ENCODE data around the gene ADAM8. TPM values are rescaled to one million over a fixed set of nuclear protein-coding genes. Genes with fewer than 3 reads are reported as not detected.
"Not testable (repeated sequence)": the region's sequence is repeated elsewhere in the genome, so short reads cannot be mapped to it uniquely, and the experiment has no call there.

The ADAM8 gene
- total RNA-seq, 1 experiment from 2014 or later = 3.7 TPM

DNA sequence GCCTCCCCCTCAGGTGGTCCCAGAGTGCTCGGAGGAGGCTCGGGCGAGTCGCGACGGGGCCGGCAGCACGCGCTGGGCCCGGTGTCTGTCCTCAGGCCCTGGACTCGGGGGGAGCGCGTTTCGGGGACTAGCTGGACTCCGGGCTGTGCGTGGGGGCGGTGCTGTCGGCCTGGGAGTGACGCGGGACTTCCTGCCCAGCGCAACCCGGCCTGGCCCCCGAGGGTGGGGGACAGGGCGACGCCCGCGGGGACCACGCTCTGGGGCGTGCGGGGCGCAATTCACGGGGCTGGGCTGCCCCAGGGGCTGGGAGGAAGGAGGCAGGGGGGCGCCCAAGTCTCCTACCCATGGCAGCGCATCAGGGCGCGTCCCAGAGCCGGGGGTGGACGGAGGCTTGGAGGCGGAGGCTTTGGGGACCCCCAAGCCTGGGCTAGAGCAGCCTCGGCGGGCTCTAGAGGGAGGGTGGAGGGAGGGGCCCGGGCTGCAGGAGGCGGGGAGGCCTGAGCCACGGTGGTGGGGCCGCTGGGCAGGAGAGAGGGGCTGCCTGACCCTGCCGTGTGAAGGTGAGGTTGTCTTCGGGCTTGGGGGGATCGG is 41.3 kb downstream of the ADAM8 start:
- no peaks in the 10 kb centered on the region for H3K9me3 ChIP-seq (ENCODE audit: control insufficient read depth, insufficient read depth, low read depth, low read length)

DNA sequence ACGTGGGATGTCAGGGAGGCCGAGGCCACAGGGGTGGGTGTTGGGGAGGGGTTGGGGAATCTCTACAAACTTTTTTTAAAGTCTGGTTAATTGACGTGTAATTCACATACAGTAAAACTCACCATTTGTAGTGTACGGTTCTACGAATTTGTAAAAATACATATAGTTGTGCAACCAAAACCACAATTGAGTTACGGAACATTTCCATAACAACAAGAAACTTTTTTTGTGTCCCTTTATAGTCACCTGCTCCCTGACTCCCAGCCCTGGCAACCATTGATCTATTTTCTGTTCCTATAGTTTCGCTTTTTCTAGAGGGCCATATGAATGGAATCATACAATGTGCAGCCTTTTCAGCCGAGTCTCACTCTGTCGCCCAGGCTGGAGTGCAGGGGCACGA is 41.9 kb downstream of the ADAM8 start:
- H3K27me3 ChIP-seq (ENCODE audit: control insufficient read depth, insufficient read depth, low read length); POLR2A ChIA-PET; H3K4me3 ChIP-seq (ENCODE audit: low read depth in 2 of 2, low read length in 2 of 2); CTCF ChIA-PET; DNase-seq (ENCODE audit: low read depth, low spot score); intact Hi-C loops (cut with micrococcal nuclease; ENCODE audit: unreplicated experiment); H3K36me3 ChIP-seq (ENCODE audit: control insufficient read depth, insufficient read depth, low read length); H3K9me3 ChIP-seq (ENCODE audit: control insufficient read depth, insufficient read depth, low read depth, low read length); BruUV-seq (replicated peaks); in situ Hi-C loops (cut with HindIII; ENCODE audit: low pct_unique_long_range_greater_than_20kb, low sequenced_read_pairs); H3K4me1 ChIP-seq (ENCODE audit: control insufficient read depth, insufficient read depth, low read length); ATAC-seq; H3K27ac ChIP-seq (ENCODE audit: low read length): not testable (repeated sequence)

More for the DNA sequence above, 41.3 kb downstream of the ADAM8 start:
- ATAC-seq (no peak), DNase-seq (ENCODE audit: low read depth, low spot score) (no peak)
- in situ Hi-C loops (cut with HindIII; ENCODE audit: low pct_unique_long_range_greater_than_20kb, low sequenced_read_pairs) = no loop called here
- H3K36me3 ChIP-seq (ENCODE audit: control insufficient read depth, insufficient read depth, low read length) = no peaks in the 10 kb centered on the region
- BruUV-seq (replicated peaks) = no TSS peak
- CTCF ChIA-PET = interaction anchor here (0.7 kb wide), 1 partner anchor 130 kb away, joined by 3 read pairs; no protein-coding TSS in a partner anchor
- POLR2A ChIA-PET = no interaction called here
- no peak overlapping the region for H3K27ac ChIP-seq (ENCODE audit: low read length)
- no peaks in the 10 kb centered on the region for H3K4me1 ChIP-seq (ENCODE audit: control insufficient read depth, insufficient read depth, low read length)
- intact Hi-C loops (cut with micrococcal nuclease; ENCODE audit: unreplicated experiment) = no loop called here
- H3K4me3 ChIP-seq (ENCODE audit: low read depth in 2 of 2, low read length in 2 of 2) = no peak overlapping the region
- TF ChIP-seq, protein P1, sequence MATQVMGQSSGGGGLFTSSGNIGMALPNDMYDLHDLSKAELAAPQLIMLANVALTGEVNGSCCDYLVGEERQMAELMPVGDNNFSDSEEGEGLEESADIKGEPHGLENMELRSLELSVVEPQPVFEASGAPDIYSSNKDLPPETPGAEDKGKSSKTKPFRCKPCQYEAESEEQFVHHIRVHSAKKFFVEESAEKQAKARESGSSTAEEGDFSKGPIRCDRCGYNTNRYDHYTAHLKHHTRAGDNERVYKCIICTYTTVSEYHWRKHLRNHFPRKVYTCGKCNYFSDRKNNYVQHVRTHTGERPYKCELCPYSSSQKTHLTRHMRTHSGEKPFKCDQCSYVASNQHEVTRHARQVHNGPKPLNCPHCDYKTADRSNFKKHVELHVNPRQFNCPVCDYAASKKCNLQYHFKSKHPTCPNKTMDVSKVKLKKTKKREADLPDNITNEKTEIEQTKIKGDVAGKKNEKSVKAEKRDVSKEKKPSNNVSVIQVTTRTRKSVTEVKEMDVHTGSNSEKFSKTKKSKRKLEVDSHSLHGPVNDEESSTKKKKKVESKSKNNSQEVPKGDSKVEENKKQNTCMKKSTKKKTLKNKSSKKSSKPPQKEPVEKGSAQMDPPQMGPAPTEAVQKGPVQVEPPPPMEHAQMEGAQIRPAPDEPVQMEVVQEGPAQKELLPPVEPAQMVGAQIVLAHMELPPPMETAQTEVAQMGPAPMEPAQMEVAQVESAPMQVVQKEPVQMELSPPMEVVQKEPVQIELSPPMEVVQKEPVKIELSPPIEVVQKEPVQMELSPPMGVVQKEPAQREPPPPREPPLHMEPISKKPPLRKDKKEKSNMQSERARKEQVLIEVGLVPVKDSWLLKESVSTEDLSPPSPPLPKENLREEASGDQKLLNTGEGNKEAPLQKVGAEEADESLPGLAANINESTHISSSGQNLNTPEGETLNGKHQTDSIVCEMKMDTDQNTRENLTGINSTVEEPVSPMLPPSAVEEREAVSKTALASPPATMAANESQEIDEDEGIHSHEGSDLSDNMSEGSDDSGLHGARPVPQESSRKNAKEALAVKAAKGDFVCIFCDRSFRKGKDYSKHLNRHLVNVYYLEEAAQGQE (IDR thresholded peaks at IDR 0.05; ENCODE audit: insufficient read depth in 1 of 2, low read depth in 2 of 2, low read length in 1 of 2) = no peak
- TF ChIP-seq TCF7L2 (IDR thresholded peaks at IDR 0.05; ENCODE audit: low read depth, low read length) = no peak
- TF ChIP-seq POLR2AphosphoS5 (IDR thresholded peaks at IDR 0.05; ENCODE audit: low read depth, low read length) = no peak
- TF ChIP-seq SIN3A (IDR thresholded peaks at IDR 0.05; ENCODE audit: borderline replicate concordance, insufficient read depth, low read depth, low read length) = no peak
- TF ChIP-seq, protein P2, sequence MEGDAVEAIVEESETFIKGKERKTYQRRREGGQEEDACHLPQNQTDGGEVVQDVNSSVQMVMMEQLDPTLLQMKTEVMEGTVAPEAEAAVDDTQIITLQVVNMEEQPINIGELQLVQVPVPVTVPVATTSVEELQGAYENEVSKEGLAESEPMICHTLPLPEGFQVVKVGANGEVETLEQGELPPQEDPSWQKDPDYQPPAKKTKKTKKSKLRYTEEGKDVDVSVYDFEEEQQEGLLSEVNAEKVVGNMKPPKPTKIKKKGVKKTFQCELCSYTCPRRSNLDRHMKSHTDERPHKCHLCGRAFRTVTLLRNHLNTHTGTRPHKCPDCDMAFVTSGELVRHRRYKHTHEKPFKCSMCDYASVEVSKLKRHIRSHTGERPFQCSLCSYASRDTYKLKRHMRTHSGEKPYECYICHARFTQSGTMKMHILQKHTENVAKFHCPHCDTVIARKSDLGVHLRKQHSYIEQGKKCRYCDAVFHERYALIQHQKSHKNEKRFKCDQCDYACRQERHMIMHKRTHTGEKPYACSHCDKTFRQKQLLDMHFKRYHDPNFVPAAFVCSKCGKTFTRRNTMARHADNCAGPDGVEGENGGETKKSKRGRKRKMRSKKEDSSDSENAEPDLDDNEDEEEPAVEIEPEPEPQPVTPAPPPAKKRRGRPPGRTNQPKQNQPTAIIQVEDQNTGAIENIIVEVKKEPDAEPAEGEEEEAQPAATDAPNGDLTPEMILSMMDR (IDR thresholded peaks at IDR 0.05) = no peak
- peaks cover 4% of the 10 kb centered on the region; the same call in 1 of the 2 replicates for H3K27me3 ChIP-seq (ENCODE audit: control insufficient read depth, insufficient read depth, low read length)

DNA sequence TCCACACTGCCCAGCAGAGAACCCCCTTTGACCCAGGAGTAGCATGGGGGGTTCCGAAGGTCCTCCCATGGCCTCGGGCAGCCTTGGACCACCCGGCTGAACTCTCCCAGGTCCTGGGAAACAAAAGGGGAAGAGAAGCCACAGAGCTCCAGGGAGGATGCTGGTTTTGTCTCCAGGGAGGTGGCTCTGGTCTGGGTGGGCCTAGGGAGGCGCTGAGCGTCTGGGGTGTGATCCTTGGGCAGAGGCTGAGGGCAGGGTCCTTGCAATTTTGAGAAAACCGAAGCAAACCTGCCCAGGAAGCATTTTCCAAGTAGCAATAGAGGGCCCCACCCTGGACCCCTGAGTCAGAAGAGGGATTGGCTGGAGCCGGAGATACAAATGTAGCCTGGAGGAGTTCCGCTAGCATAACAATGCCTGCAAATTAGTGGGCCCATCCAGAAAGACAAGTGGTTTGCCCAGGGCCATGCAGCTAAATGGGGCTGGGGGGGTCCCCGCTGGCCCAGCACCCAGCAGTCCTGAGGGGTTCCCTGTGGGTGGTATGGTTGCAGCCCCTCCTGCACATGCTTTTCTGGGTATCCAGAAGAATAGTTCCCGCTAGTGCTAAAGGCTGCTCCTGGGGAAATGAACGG is 44.6 kb downstream of the ADAM8 start:
- peaks cover 3% of the 10 kb centered on the region; the same call in 1 of the 2 replicates for H3K27me3 ChIP-seq (ENCODE audit: control insufficient read depth, insufficient read depth, low read length)
- intact Hi-C loops (cut with micrococcal nuclease; ENCODE audit: unreplicated experiment) = no loop called here
- TF ChIP-seq, protein P2 (IDR thresholded peaks at IDR 0.05) = no peak
- DNase-seq (ENCODE audit: low read depth, low spot score) (no peak), ATAC-seq (no peak)
- no peaks in the 10 kb centered on the region for H3K4me1 ChIP-seq (ENCODE audit: control insufficient read depth, insufficient read depth, low read length)
- CTCF ChIA-PET = no interaction called here
- H3K9me3 ChIP-seq (ENCODE audit: control insufficient read depth, insufficient read depth, low read depth, low read length) = no peaks in the 10 kb centered on the region
- BruUV-seq (replicated peaks) = no TSS peak
- H3K36me3 ChIP-seq (ENCODE audit: control insufficient read depth, insufficient read depth, low read length) = no peaks in the 10 kb centered on the region
- in situ Hi-C loops (cut with HindIII; ENCODE audit: low pct_unique_long_range_greater_than_20kb, low sequenced_read_pairs) = no loop called here
- POLR2A ChIA-PET = no interaction called here
- no peak overlapping the region for H3K4me3 ChIP-seq (ENCODE audit: low read depth in 2 of 2, low read length in 2 of 2)
- no peak overlapping the region for H3K27ac ChIP-seq (ENCODE audit: low read length)
